AG04449 (cell line): ENCODE measurements around the gene TNS1.

Source experiments
- CTCF ChIA-PET: fragments of 350-600 bp; formaldehyde crosslinking; extraction: SDS; loops from one replicate; lab custom pipeline; 2021; ENCODE audit warnings: antibody characterized with exemption; lab: Yijun Ruan, JAX
- POLR2A ChIA-PET: fragments of 400-600, 350-600 bp; formaldehyde crosslinking; extraction: SDS; loops from one replicate; lab custom pipeline; 2020; ENCODE audit warnings: antibody characterized with exemption, inconsistent platforms; lab: Yijun Ruan, JAX
- DNase-seq: peaks from one replicate; pipeline ENCODE4 v3.0.0-alpha.2; 2010; ENCODE audit warnings: low read depth, low spot score
- H3K4me3 ChIP-seq: 2 replicates; pipeline ENCODE4 v1.5.1; 2011; ENCODE audit warnings: low read depth, mild to moderate bottlenecking, control low read depth, low read length
- TF ChIP-seq, protein P1 (sequence below): IDR thresholded peaks from one replicate; pipeline ENCODE4 v1.5.1; 2011; ENCODE audit warnings: mild to moderate bottlenecking, moderate library complexity, low read length, control low read depth, inconsistent platforms; ENCODE audit not compliant: insufficient read depth; ENCODE audit errors: missing control alignments

The TNS1 gene

DNA sequence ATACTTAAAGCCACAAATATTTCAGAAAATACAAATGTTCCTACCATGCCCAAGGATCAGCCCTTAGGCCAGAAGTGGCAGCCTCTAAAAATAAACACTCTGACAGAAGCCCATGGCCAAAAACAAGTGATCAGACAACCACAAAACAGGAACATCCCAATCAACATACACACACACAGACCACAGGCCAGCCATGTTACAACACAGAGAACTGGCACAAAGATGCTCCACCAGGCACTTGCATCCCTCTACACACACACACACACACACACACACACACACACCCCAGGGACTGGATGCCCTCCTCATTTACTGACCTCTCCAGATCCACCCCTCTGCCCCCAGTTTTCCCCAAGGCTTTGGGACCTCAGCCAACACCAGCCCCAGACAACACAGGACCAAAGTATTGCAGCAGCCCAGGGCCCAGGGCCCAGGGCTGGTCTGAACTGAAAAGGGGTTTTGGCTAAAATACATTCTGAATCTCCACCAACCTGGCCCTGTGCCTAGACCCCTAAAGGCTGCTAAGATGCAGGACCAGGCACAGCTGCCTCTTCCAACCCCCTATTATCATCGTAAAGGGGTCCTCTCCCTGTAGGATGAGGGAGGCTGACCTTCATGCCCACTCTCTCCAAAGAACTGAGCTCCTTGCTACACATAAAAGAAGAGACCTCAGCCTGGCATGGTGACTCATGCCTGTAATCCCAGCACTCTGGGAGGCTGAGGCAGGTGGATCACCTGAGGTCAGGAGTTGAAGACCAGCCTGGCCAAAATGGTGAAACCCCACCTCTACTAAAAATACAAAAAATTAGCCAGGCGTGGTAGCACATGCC lies 151.4 kb downstream of the TNS1 start:
- CTCF ChIA-PET = interaction anchor here (0.7 to 2.4 kb wide), 5 partner anchors 12 to 143 kb away, joined by 3 to 10 read pairs (median 5); no protein-coding TSS in a partner anchor

DNA sequence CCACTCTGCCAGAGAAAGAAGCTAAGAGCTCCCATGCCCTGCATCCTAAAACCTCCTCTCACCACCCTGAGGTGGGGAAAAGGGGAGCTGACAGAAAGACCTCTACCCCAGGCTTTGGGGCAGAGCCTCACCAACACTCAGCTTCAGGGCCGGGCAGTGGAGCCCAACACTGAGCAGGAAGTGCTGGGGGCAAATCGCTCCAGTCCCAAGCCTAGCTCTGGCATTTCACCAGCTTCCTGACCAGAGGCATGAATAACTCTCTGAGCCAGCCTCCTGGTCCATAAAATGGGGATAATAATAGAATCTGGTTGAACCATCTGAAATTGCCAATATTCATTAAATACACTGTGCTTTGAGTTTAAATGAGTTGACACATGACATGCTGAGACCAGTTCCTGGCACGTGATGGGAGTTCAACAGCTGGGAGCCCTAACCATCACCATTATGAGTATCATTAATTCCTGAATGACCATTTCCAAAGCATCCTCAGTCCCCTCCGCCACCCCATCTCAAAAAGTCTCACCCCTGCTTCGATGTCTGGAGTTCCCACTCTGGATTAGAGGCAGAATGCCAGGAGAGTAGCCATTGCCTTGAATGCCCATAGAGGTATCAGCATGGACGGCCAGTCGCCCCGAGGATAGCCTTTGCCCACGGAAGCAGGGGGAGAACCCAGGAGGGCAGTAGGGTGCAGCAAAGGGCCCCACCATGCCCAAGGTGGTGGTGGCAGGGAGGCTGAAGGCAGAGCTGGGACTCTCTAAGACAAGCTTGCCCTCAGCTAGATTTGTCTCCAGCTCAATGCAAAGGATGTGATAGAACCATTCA lies 153.4 kb downstream of the TNS1 start:
- TF ChIP-seq, protein P1, sequence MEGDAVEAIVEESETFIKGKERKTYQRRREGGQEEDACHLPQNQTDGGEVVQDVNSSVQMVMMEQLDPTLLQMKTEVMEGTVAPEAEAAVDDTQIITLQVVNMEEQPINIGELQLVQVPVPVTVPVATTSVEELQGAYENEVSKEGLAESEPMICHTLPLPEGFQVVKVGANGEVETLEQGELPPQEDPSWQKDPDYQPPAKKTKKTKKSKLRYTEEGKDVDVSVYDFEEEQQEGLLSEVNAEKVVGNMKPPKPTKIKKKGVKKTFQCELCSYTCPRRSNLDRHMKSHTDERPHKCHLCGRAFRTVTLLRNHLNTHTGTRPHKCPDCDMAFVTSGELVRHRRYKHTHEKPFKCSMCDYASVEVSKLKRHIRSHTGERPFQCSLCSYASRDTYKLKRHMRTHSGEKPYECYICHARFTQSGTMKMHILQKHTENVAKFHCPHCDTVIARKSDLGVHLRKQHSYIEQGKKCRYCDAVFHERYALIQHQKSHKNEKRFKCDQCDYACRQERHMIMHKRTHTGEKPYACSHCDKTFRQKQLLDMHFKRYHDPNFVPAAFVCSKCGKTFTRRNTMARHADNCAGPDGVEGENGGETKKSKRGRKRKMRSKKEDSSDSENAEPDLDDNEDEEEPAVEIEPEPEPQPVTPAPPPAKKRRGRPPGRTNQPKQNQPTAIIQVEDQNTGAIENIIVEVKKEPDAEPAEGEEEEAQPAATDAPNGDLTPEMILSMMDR = no peak
- no peak overlapping the region for H3K4me3 ChIP-seq
- no peak for DNase-seq
- ChIA-PET POLR2A (interaction anchor here (1.1 kb wide), 1 partner anchor 13 kb away, joined by 3 read pairs; no protein-coding TSS in a partner anchor), CTCF (interaction anchor here (0.9 to 2.2 kb wide), 5 partner anchors 14 to 60 kb away, joined by 3 to 11 read pairs (median 4); no protein-coding TSS in a partner anchor)

More for the DNA sequence above, 151.4 kb downstream of the TNS1 start:
- TF ChIP-seq, protein P1 = no peak
- no peak overlapping the region for H3K4me3 ChIP-seq
- POLR2A ChIA-PET = interaction anchor here (0.7 kb wide), 1 partner anchor 57 kb away, joined by 3 read pairs; no protein-coding TSS in a partner anchor
- DNase-seq = no peak

DNA sequence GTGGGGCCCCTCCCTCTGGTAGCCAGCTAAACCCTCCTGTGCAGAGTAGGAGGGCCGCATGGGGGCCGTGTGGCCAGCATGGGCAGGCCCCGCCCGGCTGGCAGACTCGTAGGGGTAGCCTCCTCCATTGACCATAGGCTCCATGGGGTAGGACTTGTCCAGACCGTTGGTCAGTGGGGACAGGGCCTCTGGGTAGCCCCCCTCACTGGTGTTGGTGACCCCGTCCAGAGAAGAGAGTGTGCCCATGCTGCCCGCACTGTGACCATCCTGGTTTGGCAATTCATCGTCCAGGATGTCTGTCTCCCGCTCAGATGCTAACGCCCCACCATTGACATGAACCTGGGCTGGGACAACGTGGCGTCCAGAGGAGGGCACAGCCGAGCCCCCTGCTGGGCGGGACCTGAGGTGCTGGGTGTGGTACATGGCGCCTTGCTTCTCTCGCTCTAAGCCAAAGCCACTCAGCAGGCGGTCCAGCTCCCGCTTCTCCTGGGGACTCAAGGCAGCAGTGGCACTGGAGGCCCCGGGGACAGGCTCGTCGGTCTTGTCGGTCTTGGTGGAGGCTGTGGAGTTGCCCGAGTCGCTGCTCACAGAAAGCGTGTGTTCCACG lies 154.3 kb downstream of the TNS1 start:
- TF ChIP-seq, protein P1 = no peak
- CTCF ChIA-PET = interaction anchor here (0.9 to 2.2 kb wide), 2 partner anchors 51 to 59 kb away, joined by 3 to 11 read pairs; no protein-coding TSS in a partner anchor
- DNase-seq = no peak
- no peak overlapping the region for H3K4me3 ChIP-seq
- POLR2A ChIA-PET = interaction anchor here (1.1 kb wide), 1 partner anchor 12 kb away, joined by 3 read pairs; no protein-coding TSS in a partner anchor

DNA sequence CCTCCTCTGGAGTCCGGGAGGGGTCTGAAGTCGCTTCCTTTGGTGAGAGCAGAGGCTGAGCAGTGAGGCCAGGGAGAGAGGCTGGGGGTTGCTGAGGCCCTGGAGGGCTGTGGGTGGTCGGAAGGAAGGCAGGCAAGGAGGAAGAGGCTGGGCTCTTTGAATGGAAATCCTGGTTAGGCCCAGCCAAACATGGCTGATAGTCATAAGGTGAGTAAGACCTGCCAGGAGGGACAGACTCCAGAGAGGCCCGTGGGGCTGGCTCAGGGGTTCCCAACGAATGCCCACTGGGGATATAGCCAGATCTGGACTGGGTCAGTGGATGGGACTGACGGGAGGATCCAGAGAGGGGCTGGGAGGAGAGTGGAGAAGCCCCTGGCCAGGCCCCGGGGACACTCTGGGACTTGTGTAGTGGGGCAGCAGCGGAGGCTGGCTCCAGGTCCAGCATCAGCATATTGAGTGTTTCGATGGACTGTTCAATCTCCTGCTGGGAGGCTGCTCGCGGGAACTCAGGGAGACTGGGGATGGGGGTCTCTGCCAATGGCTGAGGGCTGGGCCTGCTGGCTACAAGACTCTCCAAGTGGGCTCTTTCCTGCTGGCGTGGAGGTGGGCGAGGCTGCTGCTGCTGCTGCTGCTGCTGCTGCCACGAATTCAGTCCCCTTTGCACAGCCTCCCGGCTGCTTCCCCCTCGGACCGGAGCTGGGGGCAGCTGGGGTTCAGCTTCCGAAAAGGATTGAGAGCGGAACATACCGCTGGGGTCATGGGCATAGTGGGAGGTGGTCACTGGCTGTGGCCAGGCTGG lies 155.0 kb downstream of the TNS1 start:
- no peak overlapping the region for H3K4me3 ChIP-seq
- DNase-seq = no peak
- CTCF ChIA-PET = interaction anchor here (0.9 kb wide), 1 partner anchor 51 kb away, joined by 3 read pairs; no protein-coding TSS in a partner anchor
- TF ChIP-seq, protein P1 = no peak
- POLR2A ChIA-PET = no interaction called here

DNA sequence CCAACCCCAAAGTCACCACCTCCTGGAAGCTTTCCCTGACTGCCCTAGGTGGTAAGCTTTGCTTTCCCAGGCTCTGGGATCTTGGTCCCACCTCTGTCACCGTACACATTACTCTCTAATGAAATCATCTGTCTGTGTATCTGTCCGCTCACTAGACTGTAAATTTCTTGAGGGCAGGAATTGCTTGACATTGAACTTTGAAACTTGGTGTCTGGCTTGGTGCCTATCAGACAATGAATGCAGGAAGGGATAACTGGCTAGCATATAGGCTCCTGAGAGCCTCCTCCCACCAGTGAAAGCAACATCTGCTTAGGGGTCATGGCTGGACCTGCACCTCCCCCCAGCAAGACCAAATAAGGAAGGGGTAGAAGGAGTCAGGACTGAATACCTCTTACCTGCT lies 155.7 kb downstream of the TNS1 start:
- CTCF ChIA-PET = interaction anchor here (1.2 to 1.5 kb wide), 2 partner anchors 12 to 59 kb away, joined by 3 read pairs; no protein-coding TSS in a partner anchor
- no peak for DNase-seq
- TF ChIP-seq, protein P1 = no peak
- H3K4me3 ChIP-seq = no peak overlapping the region
- POLR2A ChIA-PET = interaction anchor here (1.6 kb wide), 1 partner anchor 10 kb away, joined by 4 read pairs; no protein-coding TSS in a partner anchor
